ENCODE results near the gene FAM168B.
"Not testable (repeated sequence)": the region's sequence is repeated elsewhere in the genome, so short reads cannot be mapped to it uniquely, and the experiment has no call there.

Gene FAM168B

GRCh38 chr2:131121464-131121863 lies 28.2 kb upstream of the FAM168B start:
- no peaks in the 10 kb centered on the region for H3K9me3 ChIP-seq (ENCODE audit: insufficient read depth, low read depth, low read length)
- no peak overlapping the region for H3K27ac ChIP-seq (ENCODE audit: low read depth, low read length)
- no peak overlapping the region for H3K4me3 ChIP-seq (ENCODE audit: low read length)
- no peaks in the 10 kb centered on the region for H3K4me1 ChIP-seq (ENCODE audit: insufficient read depth, low read length)
- H3K36me3 ChIP-seq (ENCODE audit: insufficient read depth, low read length): peaks cover 25% of the 10 kb centered on the region
- no peak overlapping the region for H3K9ac ChIP-seq (ENCODE audit: low read depth, low read length)
- 95% methylated on average over 4 of the region's 4 CpGs for WGBS
- H3K27me3 ChIP-seq (ENCODE audit: insufficient read depth, low read length): no peaks in the 10 kb centered on the region

- Histone ChIP-seq H3K27ac (ENCODE audit: low read depth, low read length) (no peak overlapping the region), H3K9ac (ENCODE audit: low read depth, low read length) (no peak overlapping the region), H3K4me3 (ENCODE audit: low read length) (no peak overlapping the region), H3K36me3 (ENCODE audit: insufficient read depth, low read length) (peaks cover 23% of the 10 kb centered on the region), H3K27me3 (ENCODE audit: insufficient read depth, low read length) (no peaks in the 10 kb centered on the region), H3K4me1 (ENCODE audit: insufficient read depth, low read length) (no peaks in the 10 kb centered on the region), H3K9me3 (ENCODE audit: insufficient read depth, low read depth, low read length) (no peaks in the 10 kb centered on the region)
- WGBS: 96% methylated on average over 12 of the region's 12 CpGs
Measured at GRCh38 chr2:131120815-131121317, 27.6 kb upstream of the FAM168B start.

- no peaks in the 10 kb centered on the region for H3K9me3 ChIP-seq (ENCODE audit: insufficient read depth, low read depth, low read length)
- H3K4me1 ChIP-seq (ENCODE audit: insufficient read depth, low read length): peaks cover 10% of the 10 kb centered on the region
- no peak overlapping the region for H3K27ac ChIP-seq (ENCODE audit: low read depth, low read length)
- H3K27me3 ChIP-seq (ENCODE audit: insufficient read depth, low read length): no peaks in the 10 kb centered on the region
- peaks cover 5% of the 10 kb centered on the region; the same call in 1 of the 2 replicates for H3K36me3 ChIP-seq (ENCODE audit: insufficient read depth, low read length)
- H3K9ac ChIP-seq (ENCODE audit: low read depth, low read length): no peak overlapping the region
- no peak overlapping the region for H3K4me3 ChIP-seq (ENCODE audit: low read length)
Measured at GRCh38 chr2:131115752-131116151, 22.5 kb upstream of the FAM168B start.

GRCh38 chr2:131114950-131115349 lies 21.7 kb upstream of the FAM168B start:
- H3K36me3 ChIP-seq (ENCODE audit: insufficient read depth, low read length); H3K9ac ChIP-seq (ENCODE audit: low read depth, low read length); H3K27ac ChIP-seq (ENCODE audit: low read depth, low read length); H3K27me3 ChIP-seq (ENCODE audit: insufficient read depth, low read length); H3K4me3 ChIP-seq (ENCODE audit: low read length); H3K9me3 ChIP-seq (ENCODE audit: insufficient read depth, low read depth, low read length): not testable (repeated sequence)
- WGBS: over 99% methylated on average over 3 of the region's 3 CpGs
- peaks cover 10% of the 10 kb centered on the region for H3K4me1 ChIP-seq (ENCODE audit: insufficient read depth, low read length)

GRCh38 chr2:131113566-131114227 lies 20.4 kb upstream of the FAM168B start:
- Histone ChIP-seq H3K36me3 (ENCODE audit: insufficient read depth, low read length) (peaks cover 16% of the 10 kb centered on the region; the same call in 1 of the 2 replicates), H3K27ac (ENCODE audit: low read depth, low read length) (peak overlapping the region; percentile 24; the same call in 1 of the 2 replicates), H3K9me3 (ENCODE audit: insufficient read depth, low read depth, low read length) (no peaks in the 10 kb centered on the region), H3K4me3 (ENCODE audit: low read length) (no peak overlapping the region), H3K27me3 (ENCODE audit: insufficient read depth, low read length) (no peaks in the 10 kb centered on the region), H3K9ac (ENCODE audit: low read depth, low read length) (no peak overlapping the region), H3K4me1 (ENCODE audit: insufficient read depth, low read length) (peaks cover 10% of the 10 kb centered on the region)
- 93% methylated on average over 7 of the region's 7 CpGs for WGBS

GRCh38 chr2:131112529-131112928 lies 19.3 kb upstream of the FAM168B start:
- WGBS: 92% methylated on average over 2 of the region's 2 CpGs
- no peak overlapping the region for H3K4me3 ChIP-seq (ENCODE audit: low read length)

GRCh38 chr2:131105950-131106801 lies 12.9 kb upstream of the FAM168B start:
- Histone ChIP-seq H3K4me3 (ENCODE audit: low read length) (peak overlapping the region; percentile 90), H3K4me1 (ENCODE audit: insufficient read depth, low read length) (peaks cover 14% of the 10 kb centered on the region), H3K9me3 (ENCODE audit: insufficient read depth, low read depth, low read length) (no peaks in the 10 kb centered on the region), H3K9ac (ENCODE audit: low read depth, low read length) (peak overlapping the region; percentile 81), H3K27me3 (ENCODE audit: insufficient read depth, low read length) (no peaks in the 10 kb centered on the region), H3K36me3 (ENCODE audit: insufficient read depth, low read length) (0 out of 2 replicates have a peak, but pooled peaks cover 11% of the 10 kb centered on the region), H3K27ac (ENCODE audit: low read depth, low read length) (no peak overlapping the region)
- 9% methylated on average over 19 of the region's 19 CpGs for WGBS

More at GRCh38 chr2:131112529-131112928, 19.3 kb upstream of the FAM168B start:
- H3K36me3 ChIP-seq (ENCODE audit: insufficient read depth, low read length): peaks cover 16% of the 10 kb centered on the region; the same call in 1 of the 2 replicates
- H3K9me3 ChIP-seq (ENCODE audit: insufficient read depth, low read depth, low read length): no peaks in the 10 kb centered on the region
- H3K27me3 ChIP-seq (ENCODE audit: insufficient read depth, low read length): no peaks in the 10 kb centered on the region
- H3K4me1 ChIP-seq (ENCODE audit: insufficient read depth, low read length): peaks cover 10% of the 10 kb centered on the region
- H3K27ac ChIP-seq (ENCODE audit: low read depth, low read length): no peak overlapping the region
- H3K9ac ChIP-seq (ENCODE audit: low read depth, low read length): no peak overlapping the region

GRCh38 chr2:131105156-131105949 lies 12.1 kb upstream of the FAM168B start, which contains the start of gene PLEKHB2:
Gene PLEKHB2, plus strand, starts transcription at chr2:131105336. Its CDS starts 15,606 bp downstream, at chr2:131120942.
- Histone ChIP-seq H3K9me3 (ENCODE audit: insufficient read depth, low read depth, low read length) (no peaks in the 10 kb centered on the region), H3K27ac (ENCODE audit: low read depth, low read length) (peak within 1 kb of the TSS; percentile 53), H3K27me3 (ENCODE audit: insufficient read depth, low read length) (no peaks in the 10 kb centered on the region), H3K4me3 (ENCODE audit: low read length) (peak within 1 kb of the TSS; percentile 90), H3K36me3 (ENCODE audit: insufficient read depth, low read length) (0 out of 2 replicates have a peak, but pooled peaks cover 9% of the 10 kb centered on the region), H3K4me1 (ENCODE audit: insufficient read depth, low read length) (peaks cover 14% of the 10 kb centered on the region), H3K9ac (ENCODE audit: low read depth, low read length) (peak within 1 kb of the TSS; percentile 81)
- WGBS: under 1% methylated on average over 66 of the region's 66 CpGs

- H3K9ac ChIP-seq (ENCODE audit: low read depth, low read length): peak overlapping the region; percentile 18; the same call in 1 of the 2 replicates
- no peaks in the 10 kb centered on the region for H3K9me3 ChIP-seq (ENCODE audit: insufficient read depth, low read depth, low read length)
- H3K27ac ChIP-seq (ENCODE audit: low read depth, low read length): peak overlapping the region; percentile 53
- H3K4me1 ChIP-seq (ENCODE audit: insufficient read depth, low read length): peaks cover 14% of the 10 kb centered on the region
- H3K36me3 ChIP-seq (ENCODE audit: insufficient read depth, low read length): 0 out of 2 replicates have a peak, but pooled peaks cover 7% of the 10 kb centered on the region
- H3K27me3 ChIP-seq (ENCODE audit: insufficient read depth, low read length): no peaks in the 10 kb centered on the region
- 12% methylated on average over 15 of the region's 20 CpGs for WGBS
- peak overlapping the region; percentile 90 for H3K4me3 ChIP-seq (ENCODE audit: low read length)
Measured at GRCh38 chr2:131104487-131105155, 11.4 kb upstream of the FAM168B start.

- 96% methylated on average over 2 of the region's 2 CpGs for whole genome bisulfite sequencing
- Histone ChIP-seq H3K9ac (ENCODE audit: low read depth, low read length) (no peak overlapping the region), H3K36me3 (ENCODE audit: insufficient read depth, low read length) (no peaks in the 10 kb centered on the region), H3K27ac (ENCODE audit: low read depth, low read length) (no peak overlapping the region), H3K27me3 (ENCODE audit: insufficient read depth, low read length) (no peaks in the 10 kb centered on the region), H3K9me3 (ENCODE audit: insufficient read depth, low read depth, low read length) (no peaks in the 10 kb centered on the region), H3K4me1 (ENCODE audit: insufficient read depth, low read length) (peaks cover 14% of the 10 kb centered on the region), H3K4me3 (ENCODE audit: low read length) (no peak overlapping the region)
Measured at GRCh38 chr2:131103165-131103564, 9.9 kb upstream of the FAM168B start.

Measured in HUES64 (cell line).